Measurements from ENCODE around the gene KIF5C.
A peak's percentile ranks its signal among the peaks of the same experiment; 100 is the strongest.

KIF5C gene

DNA sequence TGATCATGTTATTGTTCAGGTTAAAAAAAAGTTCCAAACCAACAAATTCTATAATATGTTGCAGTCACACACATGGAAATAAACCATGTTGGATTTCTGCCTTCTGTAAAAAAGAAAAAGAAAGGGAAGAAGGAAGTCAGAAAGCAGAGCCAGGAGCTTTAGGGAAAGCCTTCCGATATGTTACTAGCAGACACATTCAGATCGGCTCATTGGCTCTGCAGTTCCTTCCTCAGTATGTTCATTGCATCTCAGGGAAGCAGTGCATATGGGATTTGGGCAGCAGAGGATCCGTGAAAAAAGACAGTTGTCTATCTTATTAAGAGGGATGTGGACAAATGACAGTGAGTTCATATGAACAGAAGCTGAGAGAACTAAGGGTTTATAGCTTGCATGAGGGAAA is 68.1 kb downstream of the KIF5C start:
- no peak for DNase-seq (ENCODE audit: low read depth in 1 of 2, low spot score in 1 of 2)
- H3K4me3 ChIP-seq (replicated peaks; ENCODE audit: insufficient read depth, low read length) = no peak overlapping the region
- TF ChIP-seq, protein P1, sequence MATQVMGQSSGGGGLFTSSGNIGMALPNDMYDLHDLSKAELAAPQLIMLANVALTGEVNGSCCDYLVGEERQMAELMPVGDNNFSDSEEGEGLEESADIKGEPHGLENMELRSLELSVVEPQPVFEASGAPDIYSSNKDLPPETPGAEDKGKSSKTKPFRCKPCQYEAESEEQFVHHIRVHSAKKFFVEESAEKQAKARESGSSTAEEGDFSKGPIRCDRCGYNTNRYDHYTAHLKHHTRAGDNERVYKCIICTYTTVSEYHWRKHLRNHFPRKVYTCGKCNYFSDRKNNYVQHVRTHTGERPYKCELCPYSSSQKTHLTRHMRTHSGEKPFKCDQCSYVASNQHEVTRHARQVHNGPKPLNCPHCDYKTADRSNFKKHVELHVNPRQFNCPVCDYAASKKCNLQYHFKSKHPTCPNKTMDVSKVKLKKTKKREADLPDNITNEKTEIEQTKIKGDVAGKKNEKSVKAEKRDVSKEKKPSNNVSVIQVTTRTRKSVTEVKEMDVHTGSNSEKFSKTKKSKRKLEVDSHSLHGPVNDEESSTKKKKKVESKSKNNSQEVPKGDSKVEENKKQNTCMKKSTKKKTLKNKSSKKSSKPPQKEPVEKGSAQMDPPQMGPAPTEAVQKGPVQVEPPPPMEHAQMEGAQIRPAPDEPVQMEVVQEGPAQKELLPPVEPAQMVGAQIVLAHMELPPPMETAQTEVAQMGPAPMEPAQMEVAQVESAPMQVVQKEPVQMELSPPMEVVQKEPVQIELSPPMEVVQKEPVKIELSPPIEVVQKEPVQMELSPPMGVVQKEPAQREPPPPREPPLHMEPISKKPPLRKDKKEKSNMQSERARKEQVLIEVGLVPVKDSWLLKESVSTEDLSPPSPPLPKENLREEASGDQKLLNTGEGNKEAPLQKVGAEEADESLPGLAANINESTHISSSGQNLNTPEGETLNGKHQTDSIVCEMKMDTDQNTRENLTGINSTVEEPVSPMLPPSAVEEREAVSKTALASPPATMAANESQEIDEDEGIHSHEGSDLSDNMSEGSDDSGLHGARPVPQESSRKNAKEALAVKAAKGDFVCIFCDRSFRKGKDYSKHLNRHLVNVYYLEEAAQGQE (IDR thresholded peaks at IDR 0.05; ENCODE audit: insufficient replicate concordance, low read depth) = no peak
- TF ChIP-seq GABPA (IDR thresholded peaks at IDR 0.05; ENCODE audit: low read depth) = no peak
- TF ChIP-seq, protein P2, sequence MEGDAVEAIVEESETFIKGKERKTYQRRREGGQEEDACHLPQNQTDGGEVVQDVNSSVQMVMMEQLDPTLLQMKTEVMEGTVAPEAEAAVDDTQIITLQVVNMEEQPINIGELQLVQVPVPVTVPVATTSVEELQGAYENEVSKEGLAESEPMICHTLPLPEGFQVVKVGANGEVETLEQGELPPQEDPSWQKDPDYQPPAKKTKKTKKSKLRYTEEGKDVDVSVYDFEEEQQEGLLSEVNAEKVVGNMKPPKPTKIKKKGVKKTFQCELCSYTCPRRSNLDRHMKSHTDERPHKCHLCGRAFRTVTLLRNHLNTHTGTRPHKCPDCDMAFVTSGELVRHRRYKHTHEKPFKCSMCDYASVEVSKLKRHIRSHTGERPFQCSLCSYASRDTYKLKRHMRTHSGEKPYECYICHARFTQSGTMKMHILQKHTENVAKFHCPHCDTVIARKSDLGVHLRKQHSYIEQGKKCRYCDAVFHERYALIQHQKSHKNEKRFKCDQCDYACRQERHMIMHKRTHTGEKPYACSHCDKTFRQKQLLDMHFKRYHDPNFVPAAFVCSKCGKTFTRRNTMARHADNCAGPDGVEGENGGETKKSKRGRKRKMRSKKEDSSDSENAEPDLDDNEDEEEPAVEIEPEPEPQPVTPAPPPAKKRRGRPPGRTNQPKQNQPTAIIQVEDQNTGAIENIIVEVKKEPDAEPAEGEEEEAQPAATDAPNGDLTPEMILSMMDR (IDR thresholded peaks at IDR 0.05; ENCODE audit: insufficient read depth, low read length) = no peak
- no peak for TF ChIP-seq SPI1 (IDR thresholded peaks at IDR 0.05; ENCODE audit: borderline replicate concordance, low read depth)
- no peak overlapping the region for H3K27ac ChIP-seq (replicated peaks)
- H3K27me3 ChIP-seq (ENCODE audit: insufficient read depth, poor library complexity, severe bottlenecking) = no peaks in the 10 kb centered on the region

DNA sequence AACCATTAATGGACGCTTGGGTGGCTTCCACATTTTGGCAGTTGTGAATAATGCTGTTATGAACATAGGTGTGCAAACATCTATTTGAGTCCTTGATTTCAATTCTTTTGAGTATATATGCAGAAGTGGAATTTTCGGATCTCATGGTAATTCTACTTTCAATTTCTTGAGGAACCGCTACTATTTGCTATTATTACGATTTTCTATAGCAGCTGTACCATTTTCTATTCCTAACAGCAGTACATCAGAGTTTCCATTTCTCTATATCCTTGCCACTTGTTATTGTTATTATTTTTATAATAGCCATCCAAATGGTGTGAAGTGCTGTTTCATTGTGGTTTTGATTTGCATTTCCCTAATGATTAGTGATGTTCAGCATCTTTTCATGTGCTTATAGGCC is 69.5 kb downstream of the KIF5C start:
- Histone ChIP-seq H3K27me3 (ENCODE audit: insufficient read depth, poor library complexity, severe bottlenecking) (no peaks in the 10 kb centered on the region), H3K27ac (replicated peaks) (no peak overlapping the region), H3K4me3 (replicated peaks; ENCODE audit: insufficient read depth, low read length) (no peak overlapping the region)
- DNase-seq (ENCODE audit: low read depth in 1 of 2, low spot score in 1 of 2) = no peak
- no peak for TF ChIP-seq SPI1 (IDR thresholded peaks at IDR 0.05; ENCODE audit: borderline replicate concordance, low read depth)
- TF ChIP-seq, protein P2 (IDR thresholded peaks at IDR 0.05; ENCODE audit: insufficient read depth, low read length) = no peak
- no peak for TF ChIP-seq POLR2AphosphoS5 (IDR thresholded peaks at IDR 0.05; ENCODE audit: low read depth)

DNA sequence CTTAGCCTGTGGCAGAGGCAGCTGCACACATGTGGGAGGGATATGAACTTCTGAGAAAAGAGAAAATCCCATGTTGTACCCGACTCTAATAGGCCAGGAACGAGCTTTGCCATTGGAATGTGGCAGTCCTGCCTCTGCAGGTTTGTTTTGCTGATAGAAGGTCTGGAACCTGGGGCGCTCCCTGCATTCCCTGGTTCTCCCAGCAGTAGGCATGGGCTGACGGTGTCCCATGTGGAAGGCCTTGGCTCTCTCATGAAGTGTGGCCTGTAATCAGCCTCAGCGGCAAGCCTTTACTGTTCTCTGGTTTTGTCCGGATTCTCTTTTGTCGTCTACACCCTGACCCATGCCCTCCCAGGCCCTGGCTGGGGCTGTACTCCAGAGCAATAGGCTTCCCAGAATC is 72.3 kb downstream of the KIF5C start:
- Histone ChIP-seq H3K27me3 (ENCODE audit: insufficient read depth, poor library complexity, severe bottlenecking) (no peaks in the 10 kb centered on the region), H3K4me3 (replicated peaks; ENCODE audit: insufficient read depth, low read length) (no peak overlapping the region), H3K27ac (replicated peaks) (no peak overlapping the region)
- TF ChIP-seq POLR2AphosphoS5 (IDR thresholded peaks at IDR 0.05; ENCODE audit: low read depth) (no peak), SPI1 (IDR thresholded peaks at IDR 0.05; ENCODE audit: borderline replicate concordance, low read depth) (no peak), GABPA (IDR thresholded peaks at IDR 0.05; ENCODE audit: low read depth) (no peak)
- TF ChIP-seq, protein P2 (IDR thresholded peaks at IDR 0.05; ENCODE audit: insufficient read depth, low read length) = no peak
- TF ChIP-seq, protein P1 (IDR thresholded peaks at IDR 0.05; ENCODE audit: insufficient replicate concordance, low read depth) = no peak
- no peak for DNase-seq (ENCODE audit: low read depth in 1 of 2, low spot score in 1 of 2)

DNA sequence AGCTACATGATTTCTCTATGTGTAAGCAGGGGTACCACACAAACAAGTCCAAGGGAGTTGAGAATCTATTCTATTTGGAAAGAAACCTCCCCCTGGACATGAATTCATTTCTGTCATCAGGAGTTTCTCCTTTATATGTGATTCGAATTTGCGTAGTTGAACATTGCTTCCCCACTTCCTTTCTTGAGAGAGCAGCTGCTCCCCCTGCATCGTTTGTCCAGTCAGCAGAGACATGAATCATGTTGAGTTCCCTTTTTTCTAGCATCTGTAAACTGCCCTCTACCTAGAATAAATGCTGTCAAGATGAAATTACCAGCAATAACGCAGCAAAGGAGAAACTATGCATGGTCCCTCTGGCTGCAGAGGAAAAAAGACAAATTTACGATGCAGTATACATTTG is 73.8 kb downstream of the KIF5C start:
- H3K27me3 ChIP-seq (ENCODE audit: insufficient read depth, poor library complexity, severe bottlenecking) = no peaks in the 10 kb centered on the region
- DNase-seq (ENCODE audit: low read depth in 1 of 2, low spot score in 1 of 2) = peak in 1 of 2 experiments; percentile 76
- H3K4me3 ChIP-seq (replicated peaks; ENCODE audit: insufficient read depth, low read length) = no peak overlapping the region
- TF ChIP-seq SPI1 (IDR thresholded peaks at IDR 0.05; ENCODE audit: borderline replicate concordance, low read depth) = peak; percentile 98
- TF ChIP-seq, protein P2 (IDR thresholded peaks at IDR 0.05; ENCODE audit: insufficient read depth, low read length) = no peak
- no peak overlapping the region for H3K27ac ChIP-seq (replicated peaks)
